NCI-H2171 (cell line): ENCODE data around the gene ATP6V0E1.

Source experiments
- DNase-seq: peaks from one replicate; lab custom pipeline; 2025; lab: John Stamatoyannopoulos, UW

Gene ATP6V0E1

DNA sequence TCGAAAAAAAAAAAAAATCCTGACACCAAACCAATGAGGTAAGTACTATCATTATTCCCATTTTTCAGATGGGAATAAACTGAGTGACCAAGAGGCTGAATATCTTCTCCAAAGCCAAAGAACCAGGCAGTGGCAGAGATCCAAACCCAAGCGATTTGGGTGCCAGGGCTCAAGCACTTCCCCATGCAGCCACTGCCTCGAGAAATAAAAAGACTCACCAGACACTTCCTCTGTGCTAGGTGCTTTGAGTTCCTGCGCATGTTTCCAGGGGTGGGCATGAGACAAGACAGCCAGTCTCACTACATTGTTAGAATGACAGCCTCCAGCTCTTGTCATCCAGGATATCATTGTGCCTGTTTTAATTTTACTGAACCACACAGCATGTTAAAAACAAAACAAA lies 26.6 kb upstream of the ATP6V0E1 start:
- no peak for DNase-seq

DNA sequence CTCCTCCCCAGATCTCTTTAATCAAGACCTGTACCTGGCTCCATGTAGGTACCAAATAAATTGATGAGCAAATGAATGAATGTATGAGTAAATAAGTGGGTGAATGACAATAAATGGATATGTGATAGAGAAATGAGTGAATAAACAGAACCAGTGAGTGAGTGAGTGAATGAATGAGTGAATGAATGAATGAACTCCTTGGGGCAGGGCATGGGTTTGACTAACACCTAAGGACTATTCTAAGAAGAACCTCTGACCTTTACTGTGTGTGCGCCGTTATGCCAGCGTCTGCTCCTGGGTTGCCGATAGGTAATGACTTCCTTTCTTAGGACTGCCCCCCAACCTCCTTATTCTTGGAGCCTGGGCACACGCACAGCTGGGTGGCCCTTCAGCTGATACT lies 26.1 kb upstream of the ATP6V0E1 start:
- no peak for DNase-seq

DNA sequence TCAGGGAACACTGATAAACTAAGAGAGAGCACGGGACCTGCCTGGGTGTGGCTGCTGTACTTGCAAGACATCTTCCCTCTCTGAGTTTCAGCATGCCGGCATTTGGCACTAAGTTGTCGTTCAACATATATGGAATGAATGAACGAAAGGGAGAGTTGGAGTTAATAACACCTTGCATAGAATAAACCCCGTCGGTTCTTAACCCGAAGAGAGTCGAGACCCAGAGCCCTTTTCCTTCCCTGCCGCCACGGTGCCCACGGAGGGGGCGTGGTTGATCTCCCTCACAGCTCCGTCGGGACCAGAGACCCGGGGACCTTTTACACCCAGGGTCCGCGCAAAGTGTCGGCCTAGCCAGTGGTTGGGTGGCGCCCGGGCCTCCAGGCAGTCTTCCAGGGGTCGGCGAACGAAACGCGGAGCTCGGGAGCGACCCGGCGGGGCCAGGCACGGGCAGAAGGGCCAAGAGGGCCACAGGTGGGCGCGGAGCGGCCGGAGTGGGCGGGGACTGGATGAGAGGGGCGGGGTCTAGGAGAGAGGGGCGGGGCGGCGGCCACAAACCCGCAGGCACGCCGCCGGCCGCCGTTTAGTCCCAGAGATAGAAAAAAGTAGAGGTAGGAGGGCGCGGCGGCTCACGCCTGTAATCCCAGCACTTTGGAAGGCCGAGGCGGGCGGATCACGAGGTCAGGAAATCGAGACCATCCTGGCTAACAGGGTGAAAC lies 25.1 kb upstream of the ATP6V0E1 start:
- peak; percentile 4 for DNase-seq

DNA sequence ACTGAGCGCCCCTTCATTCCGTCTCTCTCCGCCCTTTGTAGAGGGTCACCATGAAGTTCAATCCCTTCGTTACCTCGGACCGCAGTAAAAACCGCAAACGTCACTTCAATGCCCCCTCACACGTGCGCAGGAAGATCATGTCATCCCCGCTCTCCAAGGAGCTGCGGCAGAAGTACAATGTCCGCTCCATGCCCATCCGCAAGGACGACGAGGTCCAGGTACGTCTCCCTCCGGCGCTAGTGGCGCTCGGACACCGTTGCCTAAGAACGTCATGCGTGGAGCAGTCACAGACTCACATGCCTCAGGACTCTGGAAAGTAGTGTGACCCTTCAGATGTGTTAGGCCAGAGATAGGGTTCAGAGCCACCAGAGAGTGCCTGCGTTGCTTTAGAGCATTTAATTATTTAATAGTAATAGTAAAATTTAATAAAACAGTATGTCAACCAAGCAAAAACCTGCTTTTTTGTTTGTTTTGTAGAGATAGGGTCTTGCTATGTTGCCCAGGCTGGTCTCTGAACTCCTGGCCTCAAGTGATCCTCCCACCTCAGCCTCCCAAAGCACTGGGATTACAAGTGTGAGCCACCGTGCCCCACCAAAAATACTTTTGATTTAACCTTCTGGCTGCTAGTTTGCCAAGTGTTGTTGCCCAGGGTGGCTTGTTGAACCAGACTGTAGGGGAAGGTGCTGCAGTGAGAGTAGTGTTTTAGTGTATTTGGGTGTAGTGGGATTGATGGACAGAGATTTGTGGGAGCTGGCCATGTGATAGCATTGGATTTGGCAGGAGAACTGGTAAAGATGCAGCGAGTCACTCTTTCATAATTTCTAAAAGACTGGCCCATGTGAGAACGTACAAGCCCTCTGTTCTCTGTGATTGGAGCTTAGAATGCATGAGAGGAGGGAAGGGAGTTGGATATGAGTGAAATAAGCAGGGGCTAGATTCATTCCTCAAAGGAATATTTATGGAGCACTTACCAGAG lies 23.5 kb upstream of the ATP6V0E1 start:
- no peak for DNase-seq

DNA sequence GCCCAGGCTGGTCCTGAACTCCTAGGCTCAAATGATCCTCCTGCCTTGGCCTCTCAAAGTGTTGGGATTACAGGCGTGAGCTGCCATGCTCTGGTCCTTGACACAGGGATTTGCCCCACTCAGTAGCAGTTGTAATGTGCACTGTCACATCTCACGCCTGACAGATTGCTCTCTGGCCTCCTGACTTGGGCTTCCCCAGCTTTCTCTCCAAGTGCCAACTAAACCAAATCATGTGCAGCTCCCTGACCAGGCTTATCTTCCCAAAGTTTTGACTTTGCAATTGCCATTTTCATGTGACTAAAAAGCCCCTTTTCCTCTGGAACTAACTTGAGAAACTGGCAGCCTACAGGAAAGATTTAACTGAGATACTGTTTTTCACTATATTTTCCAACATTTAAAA lies 13.7 kb upstream of the ATP6V0E1 start:
- DNase-seq = no peak

DNA sequence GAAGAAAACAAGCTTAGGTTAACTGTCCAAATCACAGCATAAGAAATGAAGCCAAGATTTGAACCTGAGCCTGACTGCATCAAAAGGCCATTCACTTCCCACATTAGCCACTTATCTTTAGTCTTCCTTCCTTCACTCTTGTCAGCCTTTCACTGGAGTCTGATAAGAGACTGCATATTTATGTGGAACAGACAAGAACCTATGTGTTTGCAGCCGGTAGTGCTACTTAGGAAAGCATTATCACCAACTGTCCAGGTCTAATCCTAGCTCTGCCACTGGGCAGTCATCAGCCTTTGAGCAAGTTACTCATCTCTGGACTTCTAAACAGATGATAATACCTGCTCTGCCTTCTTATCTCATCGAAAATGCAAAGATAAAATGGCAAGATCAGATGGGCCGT lies 12.1 kb upstream of the ATP6V0E1 start:
- DNase-seq = no peak

DNA sequence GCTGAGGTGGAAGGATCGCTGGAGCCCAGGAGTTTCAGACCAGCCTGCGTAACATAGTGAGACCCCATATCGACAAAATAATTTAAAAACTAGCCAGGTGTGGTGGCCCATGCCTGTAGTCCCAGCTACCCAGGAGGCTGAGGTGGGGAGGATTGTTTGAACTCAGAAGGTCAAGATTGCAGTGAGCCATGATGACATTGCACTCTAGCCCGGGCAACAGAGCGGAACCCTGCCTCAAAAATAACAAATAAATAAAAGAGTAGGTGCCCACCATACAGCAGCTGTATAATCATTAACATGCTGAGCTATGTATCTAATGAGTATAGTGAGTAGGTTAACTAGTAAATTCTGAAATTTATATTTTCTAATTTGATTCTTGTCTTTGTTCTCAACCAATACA lies 11.0 kb upstream of the ATP6V0E1 start:
- no peak for DNase-seq

DNA sequence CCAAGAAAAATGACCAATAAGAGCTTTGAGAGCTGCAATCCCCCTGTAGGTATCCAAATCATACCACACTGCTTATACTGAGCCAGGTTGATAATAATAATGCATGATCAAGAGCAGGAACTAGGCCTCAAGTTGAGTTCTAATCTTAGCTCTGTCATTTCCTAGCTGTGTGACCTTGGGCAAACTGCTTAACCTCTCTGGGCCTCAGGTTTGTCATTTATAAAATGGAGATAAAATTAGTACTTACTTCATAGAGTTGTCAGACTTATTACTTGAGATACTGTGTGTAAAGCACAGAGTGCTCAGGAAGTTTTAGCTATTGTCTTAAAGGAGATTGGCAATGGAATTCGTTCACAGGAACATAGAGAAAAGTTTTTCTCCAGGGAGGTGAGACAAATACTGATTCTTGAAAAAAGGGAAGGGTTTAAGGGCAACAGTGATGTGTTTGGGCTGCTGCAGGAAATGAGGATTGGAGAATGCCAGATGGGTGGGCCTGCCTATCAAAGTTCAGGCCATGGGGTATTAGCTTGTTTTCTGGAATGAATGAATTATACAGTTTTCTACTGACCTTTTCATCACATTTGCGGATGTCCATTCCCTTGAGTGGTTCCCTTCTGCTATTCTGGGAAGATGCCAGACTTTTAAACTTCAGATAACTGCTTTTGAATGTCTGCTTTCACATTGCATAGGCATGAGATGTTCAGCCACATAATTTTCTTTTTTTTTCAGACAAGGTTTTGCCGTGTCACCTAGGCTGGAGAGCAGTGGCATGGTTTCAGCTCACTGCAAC lies 10.2 kb upstream of the ATP6V0E1 start:
- no peak for DNase-seq

DNA sequence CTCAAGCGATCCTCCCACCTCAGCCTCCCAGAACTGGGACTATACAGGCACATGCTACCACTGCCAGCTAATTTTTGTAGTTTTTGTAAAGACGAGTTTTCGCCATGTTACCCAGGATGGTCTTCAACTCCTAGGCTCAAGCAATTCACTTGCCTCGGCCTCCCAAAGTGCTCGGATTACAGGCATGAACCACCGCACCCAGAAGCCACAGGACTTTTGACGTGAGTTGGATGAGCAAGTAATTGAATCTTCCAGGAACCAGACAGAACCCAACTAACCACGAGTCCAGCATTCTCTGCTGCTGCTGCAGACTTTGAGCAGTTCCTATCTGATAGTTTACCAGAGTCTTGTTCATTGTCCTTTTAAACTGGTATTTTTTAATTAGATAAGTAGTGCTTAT lies 9.6 kb upstream of the ATP6V0E1 start:
- no peak for DNase-seq

DNA sequence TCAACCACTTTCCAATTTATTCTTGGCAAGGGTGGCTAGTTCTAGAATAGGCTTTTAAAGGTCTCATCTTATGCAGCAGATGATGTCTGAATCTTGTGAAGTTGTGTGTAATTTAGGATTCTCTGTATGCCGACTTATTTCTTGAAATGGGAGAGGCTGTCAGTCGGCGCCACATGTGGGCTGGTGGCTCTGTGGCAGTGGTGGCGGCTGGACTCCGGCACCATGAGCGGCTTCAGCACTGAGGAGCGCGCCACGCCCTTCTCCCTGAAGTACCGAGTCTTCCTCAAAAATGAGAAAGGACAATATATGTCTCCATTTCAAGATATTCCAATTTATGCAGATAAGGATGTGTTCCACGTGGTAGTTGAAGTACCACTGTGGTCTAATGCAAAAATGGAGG lies 8.3 kb upstream of the ATP6V0E1 start:
- no peak for DNase-seq

DNA sequence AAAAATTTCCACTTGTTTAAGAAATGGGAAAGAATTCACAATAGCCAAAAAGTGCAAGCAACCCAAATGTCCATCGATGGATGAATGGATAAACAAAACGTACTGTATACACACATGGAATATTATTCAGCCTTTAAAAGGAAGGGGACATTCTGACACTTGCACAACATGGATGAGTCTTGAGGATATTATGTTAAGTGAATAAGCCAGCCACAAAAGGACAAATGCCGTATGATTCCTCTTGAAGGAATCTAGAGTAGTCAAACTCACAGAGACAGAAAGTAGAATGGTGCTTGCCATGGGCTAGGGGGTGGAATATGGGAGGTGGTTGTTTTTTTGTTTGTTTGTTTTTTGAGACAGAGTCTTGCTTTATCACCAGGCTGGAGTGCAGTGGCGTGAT lies 3.8 kb upstream of the ATP6V0E1 start:
- no peak for DNase-seq

DNA sequence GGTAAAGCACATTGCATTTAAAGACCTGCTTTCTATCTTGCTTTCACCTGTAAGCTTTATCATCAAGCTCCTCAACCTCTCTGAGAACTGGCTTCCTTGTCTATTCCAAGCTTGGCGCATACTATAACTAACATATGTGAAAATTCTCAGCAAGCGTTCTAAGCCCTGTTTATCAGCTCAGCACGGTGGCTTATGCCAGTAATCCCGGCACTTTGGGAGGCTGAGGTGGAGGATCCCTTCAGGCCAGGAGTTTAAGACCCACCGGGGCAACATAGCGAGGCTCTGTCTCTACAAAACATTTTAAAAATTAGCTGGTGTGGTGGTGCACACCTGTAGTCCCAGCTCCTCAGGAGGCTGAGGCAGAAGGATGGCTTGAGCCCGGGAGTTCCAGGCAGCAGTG lies 1.6 kb upstream of the ATP6V0E1 start:
- no peak for DNase-seq

DNA sequence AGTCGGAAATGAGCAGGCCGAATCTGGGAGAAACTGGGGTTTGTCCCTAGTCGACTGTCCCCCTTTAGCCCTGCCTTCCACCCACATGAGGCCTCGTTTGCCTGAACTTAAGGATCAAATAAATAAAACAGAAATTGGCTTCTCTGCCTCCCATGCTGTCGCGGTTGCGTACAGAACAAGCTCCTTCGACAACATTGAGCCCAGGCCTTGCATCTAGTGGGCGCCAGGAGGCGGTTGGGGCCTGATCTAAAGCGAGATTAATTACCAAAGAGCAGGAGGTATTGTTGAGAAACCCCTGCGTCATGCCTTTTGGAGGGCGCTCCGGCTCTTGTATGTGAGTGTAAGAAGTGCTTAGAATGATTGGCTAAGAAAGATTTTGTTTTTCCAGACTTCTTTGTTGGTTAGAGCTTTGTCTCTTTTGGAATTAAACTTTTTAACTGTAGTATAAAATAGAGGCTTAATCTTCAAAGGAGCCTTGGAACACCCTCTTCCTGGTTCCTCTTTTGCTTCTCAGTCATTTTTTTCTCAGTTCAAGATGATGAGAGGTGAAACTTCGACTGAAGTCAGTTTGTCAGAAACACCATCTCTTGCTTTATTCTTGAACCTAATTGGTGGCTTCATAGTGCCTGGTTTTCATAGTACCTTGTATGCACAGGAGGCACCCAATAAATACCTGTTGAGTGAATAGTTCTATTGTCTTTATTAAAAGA lies 828 bp downstream of the ATP6V0E1 start:
- peak; percentile 27 for DNase-seq

DNA sequence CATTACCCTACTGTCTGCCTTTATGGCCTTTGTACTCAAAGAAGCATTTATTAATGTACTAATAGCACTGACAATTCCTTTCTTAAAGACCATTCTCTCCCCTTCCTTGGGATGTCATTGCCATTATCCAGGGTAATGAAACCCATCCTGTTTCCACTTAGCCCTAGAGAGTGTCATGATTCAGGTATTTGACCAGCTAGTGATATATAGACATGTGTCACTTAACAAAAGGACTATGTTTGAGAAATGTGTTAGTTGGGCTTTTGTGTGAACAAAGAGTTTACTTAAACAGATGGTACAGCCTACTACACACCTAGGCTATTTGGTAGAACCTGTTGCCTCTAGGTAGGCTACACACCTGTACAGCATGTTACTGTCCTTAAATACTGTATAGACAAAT lies 2.0 kb downstream of the ATP6V0E1 start:
- DNase-seq = no peak

DNA sequence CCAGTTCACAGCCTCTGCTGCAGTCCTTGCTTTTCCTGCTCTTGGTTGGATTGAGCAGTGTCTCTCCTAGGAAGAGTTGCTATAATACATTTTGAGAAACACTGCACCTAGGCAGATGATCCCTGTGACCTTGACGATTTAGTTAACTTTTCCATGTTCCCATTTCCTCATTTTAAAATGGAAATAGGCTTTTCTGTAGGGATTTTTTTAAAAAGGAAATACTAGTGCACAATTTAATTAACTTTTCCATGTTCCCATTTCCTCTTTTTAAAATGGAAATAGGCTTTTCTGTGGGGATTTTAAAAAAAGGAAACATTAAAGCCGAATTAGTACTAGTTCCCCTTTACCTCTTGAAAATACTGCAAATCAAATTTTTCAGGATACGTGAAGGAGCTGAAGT lies 4.7 kb downstream of the ATP6V0E1 start:
- DNase-seq = no peak

DNA sequence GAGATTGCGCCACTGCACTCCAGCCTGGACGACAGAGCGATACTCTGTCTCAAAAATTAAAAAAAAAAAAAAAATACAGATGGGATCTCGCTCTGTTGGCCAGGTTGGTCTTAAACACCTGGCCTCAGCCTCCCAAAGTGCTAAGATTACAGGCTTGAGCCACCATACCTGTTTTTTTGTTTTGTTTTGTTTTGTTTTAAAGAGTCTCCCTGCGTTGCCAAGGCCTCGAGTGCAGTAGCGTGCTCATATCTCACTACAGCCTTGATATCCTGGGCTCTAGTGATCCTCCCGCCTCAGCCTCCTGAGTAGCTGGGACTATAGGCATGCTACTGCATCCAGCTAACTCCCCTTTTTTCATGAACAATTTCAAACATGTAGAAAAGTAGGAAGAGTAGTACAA lies 7.2 kb downstream of the ATP6V0E1 start:
- DNase-seq = no peak

DNA sequence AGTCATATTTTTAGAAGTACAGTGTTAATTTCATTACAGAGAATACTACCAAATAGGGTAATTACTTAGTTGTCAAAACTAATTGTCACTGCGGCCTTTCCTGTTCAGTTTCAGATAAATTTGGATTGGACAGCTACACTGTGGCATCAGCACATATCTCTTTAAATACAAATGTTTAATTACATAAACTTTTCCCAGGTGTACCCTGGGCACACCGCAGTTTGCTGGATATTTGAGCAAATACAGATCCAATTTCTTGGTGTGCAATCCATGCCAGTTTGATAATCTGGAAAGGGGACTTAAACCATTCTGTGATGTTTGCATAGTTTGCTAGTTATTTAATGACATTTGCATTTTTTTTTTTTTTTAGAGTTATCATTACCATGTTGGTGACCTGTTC lies 10.8 kb downstream of the ATP6V0E1 start:
- DNase-seq = no peak

DNA sequence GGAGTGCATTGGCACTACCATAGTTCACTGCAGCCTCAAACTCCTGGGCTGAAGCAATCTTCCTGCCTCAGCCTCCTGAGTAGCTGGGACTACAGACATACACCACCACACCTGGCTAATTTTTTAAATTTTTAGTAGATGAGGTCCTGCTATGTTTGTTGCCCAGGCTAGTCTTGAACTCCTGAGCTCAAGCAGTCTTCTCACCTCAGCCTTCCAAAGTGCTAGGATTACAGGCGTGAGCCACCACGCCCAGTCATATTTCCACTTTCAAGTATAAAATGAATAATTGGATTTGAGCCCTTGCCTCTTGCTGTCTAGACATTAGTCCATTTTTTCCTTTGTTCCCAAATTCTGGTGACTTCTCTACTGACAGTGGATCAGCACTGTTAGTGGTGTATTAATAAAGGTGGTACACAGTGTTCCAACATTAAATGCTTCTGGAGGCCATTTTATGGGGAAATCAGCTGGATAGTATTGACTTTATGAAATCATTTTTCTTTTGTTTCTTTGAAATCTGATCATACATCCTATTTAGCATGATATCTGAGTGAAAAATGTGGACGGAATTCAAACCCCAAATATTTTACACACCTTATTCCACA lies 15.9 kb downstream of the ATP6V0E1 start:
- DNase-seq = no peak

DNA sequence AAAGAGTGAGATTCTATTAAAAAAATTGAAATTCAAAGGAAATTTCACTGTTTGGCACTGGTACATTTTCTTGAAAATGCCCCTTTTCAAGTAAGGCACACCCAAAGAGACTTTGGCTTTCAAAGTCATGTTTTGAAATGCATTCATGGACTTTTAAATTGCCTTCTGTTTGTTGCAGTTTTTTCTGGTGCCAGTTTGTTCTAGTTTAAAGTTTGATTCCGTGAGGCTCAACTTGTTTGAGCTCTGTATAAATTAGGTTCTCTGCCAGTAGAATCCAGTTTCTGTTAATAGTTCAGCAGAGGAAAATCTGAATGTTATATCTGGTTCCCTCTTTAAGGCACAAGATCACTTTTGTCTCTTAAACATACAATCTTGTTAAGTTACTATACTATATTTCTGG lies 16.4 kb downstream of the ATP6V0E1 start:
- no peak for DNase-seq

DNA sequence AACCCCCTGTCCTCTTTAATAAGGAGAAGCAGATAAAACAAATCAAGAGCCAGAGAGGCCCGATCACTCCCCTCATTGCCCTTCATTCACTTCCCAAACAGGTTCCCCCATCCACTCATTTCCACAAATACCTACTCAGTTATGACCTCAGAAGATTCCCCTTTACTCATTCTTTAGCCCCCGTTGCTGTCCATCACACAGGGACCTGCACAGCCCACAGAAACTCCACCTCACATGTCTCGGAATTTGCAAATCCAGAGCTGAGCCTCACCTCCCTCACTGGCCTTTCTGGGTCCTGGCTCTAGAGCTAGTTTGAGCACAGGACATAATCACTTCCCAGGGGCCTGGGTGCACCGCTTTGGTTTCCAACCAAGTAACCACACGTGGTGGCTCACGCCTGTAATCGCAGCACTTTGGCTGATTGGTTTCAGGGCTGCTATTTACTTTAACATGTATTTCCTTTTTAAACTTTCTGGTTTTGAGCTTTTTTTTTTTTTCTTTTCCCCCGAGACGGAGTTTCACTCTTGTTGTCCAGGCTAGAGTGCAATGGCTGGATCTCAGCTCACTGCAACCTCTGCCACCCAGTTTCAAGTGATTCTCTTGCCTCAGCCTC lies 17.8 kb downstream of the ATP6V0E1 start:
- DNase-seq = no peak

DNA sequence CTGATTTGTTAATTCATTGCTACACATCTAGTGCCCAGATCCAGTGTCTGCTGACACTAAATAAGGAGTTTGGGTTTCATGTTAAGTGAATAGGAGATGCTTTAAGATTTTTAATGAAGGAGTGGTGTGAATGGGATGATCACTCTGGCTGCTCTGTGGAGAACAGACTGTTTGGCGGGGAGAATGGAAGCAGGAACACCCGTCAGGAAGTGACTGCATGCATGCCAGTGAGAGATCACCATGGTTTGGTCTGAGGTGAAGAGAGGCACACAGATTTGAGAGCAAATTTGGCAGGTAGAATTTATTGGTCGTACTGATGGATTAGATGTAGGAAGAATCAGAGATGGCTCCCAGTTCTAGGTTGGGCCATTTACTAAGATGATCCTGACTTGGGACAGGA lies 19.8 kb downstream of the ATP6V0E1 start:
- DNase-seq = no peak
